ENCODE results near the gene CPS1. TPM values are rescaled to one million over a fixed set of nuclear protein-coding genes. Genes with fewer than 3 reads are reported as not detected.

Gene CPS1
- total and polyA plus RNA-seq, 11 donors, result 0.61 to 5.3 (median 1.8) TPM

DNA sequence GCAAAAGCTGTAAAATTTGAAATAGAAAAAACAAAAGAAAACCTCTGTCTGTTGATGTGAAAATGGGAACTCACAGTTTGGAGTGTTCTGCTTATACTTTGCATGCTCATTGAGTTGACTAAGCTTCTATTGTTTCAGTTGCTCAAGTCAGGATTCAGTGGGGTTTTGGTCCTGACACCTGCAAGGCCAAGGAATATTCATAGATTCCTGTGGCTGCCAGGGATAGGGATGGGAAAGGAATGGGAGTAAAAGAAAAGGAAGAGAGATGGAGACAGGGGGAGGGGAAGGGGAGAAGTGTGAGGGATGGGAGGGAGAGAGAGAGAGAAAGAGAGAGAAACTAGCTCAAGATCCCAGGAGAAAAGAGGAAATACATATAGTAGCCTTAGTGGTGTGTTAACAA lies 1.3 kb downstream of the CPS1 start:
- no peaks in the 10 kb centered on the region for H3K27me3 ChIP-seq
- no peaks in the 10 kb centered on the region for H3K9me3 ChIP-seq
- intact Hi-C loops (cut with DNase I), result no loop called here

DNA sequence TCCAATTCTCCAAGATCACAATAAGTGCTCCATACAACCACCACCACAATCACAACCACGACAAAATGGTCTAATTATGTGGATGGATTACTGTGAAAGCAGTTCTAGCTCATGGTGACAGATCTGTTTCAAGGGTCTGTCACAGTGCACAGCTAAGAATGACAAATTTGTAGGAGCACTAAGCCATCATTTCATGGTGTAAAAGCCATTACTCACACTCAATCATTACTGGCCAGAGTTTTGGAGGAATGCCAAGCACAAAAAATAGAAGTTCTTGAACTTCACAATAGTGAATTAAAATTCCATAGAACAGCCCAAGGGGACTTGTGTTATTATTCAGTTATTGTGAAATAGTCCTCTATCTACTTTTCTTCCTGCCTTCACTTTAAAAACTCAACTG lies 2.3 kb downstream of the CPS1 start:
- no peak overlapping the region for H3K27ac ChIP-seq
- DNase-seq, result no peak
- no peaks in the 10 kb centered on the region for H3K9me3 ChIP-seq
- TF ChIP-seq POLR2A (IDR thresholded peaks at IDR 0.05), result no peak
- TF ChIP-seq, protein P1, sequence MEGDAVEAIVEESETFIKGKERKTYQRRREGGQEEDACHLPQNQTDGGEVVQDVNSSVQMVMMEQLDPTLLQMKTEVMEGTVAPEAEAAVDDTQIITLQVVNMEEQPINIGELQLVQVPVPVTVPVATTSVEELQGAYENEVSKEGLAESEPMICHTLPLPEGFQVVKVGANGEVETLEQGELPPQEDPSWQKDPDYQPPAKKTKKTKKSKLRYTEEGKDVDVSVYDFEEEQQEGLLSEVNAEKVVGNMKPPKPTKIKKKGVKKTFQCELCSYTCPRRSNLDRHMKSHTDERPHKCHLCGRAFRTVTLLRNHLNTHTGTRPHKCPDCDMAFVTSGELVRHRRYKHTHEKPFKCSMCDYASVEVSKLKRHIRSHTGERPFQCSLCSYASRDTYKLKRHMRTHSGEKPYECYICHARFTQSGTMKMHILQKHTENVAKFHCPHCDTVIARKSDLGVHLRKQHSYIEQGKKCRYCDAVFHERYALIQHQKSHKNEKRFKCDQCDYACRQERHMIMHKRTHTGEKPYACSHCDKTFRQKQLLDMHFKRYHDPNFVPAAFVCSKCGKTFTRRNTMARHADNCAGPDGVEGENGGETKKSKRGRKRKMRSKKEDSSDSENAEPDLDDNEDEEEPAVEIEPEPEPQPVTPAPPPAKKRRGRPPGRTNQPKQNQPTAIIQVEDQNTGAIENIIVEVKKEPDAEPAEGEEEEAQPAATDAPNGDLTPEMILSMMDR (IDR thresholded peaks at IDR 0.05), result no peak
- no peaks in the 10 kb centered on the region for H3K36me3 ChIP-seq
- H3K4me1 ChIP-seq, result peaks cover 0 to under 1% (median 0%) of the 10 kb centered on the region in 12 donors
- H3K4me3 ChIP-seq, result no peak overlapping the region
- 27 to 56% (median 37%) methylated on average over 1 of the region's 1 CpG for WGBS, 4 donors
- intact Hi-C loops (cut with DNase I), result no loop called here
- H3K27me3 ChIP-seq, result no peaks in the 10 kb centered on the region
- ATAC-seq, result no peak

More for the DNA sequence above, 1.3 kb downstream of the CPS1 start:
- H3K27ac ChIP-seq, result no peak overlapping the region
- H3K4me1 ChIP-seq, result peaks cover 0 to 9% (median 0%) of the 10 kb centered on the region in 12 donors
- no peaks in the 10 kb centered on the region for H3K36me3 ChIP-seq
- DNase-seq (no peak), ATAC-seq (no peak)
- H3K4me3 ChIP-seq, result no peak overlapping the region
- TF ChIP-seq POLR2A (IDR thresholded peaks at IDR 0.05), result no peak
- TF ChIP-seq, protein P1 (IDR thresholded peaks at IDR 0.05), result no peak

DNA sequence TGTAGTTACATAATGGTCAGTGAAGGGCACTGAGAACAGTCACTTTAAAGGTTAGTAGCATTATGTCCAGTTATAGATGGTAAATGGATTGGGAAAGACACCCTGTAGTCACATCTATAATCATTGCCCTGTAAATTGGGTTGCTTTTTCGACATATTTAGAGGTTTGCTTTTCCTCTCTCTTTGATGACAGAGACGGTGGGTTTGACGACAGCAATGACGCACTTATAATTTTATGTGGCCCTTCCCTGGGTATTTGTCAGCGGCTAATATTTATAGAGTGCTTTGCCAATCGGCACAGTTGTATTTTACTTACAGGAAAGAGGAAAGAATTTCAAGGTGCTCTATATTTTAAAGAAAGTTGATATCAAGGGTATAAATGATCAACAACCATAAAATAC lies 2.8 kb downstream of the CPS1 start:
- ATAC-seq, result no peak
- 85 to 91% (median 89%) methylated on average over 6 of the region's 6 CpGs for WGBS, 4 donors
- Histone ChIP-seq H3K4me3 (no peak overlapping the region), H3K9me3 (no peaks in the 10 kb centered on the region), H3K27ac (no peak overlapping the region), H3K4me1 (no peaks in the 10 kb centered on the region), H3K27me3 (no peaks in the 10 kb centered on the region), H3K36me3 (no peaks in the 10 kb centered on the region)
- DNase-seq, result no peak
- TF ChIP-seq, protein P1 (IDR thresholded peaks at IDR 0.05), result no peak
- no peak for TF ChIP-seq POLR2A (IDR thresholded peaks at IDR 0.05)
- intact Hi-C loops (cut with DNase I), result no loop called here

DNA sequence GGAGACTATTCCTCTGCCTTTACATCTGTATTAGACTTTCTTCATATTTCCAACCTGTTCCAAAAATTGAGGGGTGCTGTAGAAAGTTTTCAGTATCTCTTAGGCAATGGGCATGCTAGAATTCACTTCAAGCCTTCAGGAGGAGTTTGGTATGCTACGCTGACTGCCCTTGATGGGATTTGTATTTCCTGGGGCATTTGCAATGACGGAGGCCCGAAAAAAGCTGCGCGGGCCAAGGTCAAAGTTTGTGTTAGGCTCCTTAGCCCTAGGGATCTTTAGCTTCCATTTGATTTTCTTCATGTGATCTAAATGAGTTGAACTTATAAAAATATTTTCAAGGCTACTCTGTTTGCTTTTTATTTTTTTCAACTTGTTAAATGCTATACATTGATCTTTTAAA lies 5.1 kb downstream of the CPS1 start:
- ATAC-seq (no peak), DNase-seq (no peak)
- Histone ChIP-seq H3K4me3 (no peak overlapping the region), H3K4me1 (no peaks in the 10 kb centered on the region), H3K27me3 (no peaks in the 10 kb centered on the region), H3K36me3 (no peaks in the 10 kb centered on the region), H3K27ac (no peak overlapping the region), H3K9me3 (no peaks in the 10 kb centered on the region)
- intact Hi-C loops (cut with DNase I), result no loop called here
- TF ChIP-seq, protein P1 (IDR thresholded peaks at IDR 0.05), result no peak
- no peak for TF ChIP-seq POLR2A (IDR thresholded peaks at IDR 0.05)
- 81 to 90% (median 86%) methylated on average over 5 of the region's 5 CpGs for WGBS, 4 donors
